IPS-20b (cell line): ENCODE results near the gene TF.
"Not testable (repeated sequence)": the region's sequence is repeated elsewhere in the genome, so short reads cannot be mapped to it uniquely, and the experiment has no call there.

Experiments used
- H3K27ac ChIP-seq: one replicate; pipeline ENCODE4 v1.5.1; 2013; ENCODE audit warnings: low read length
- H3K27me3 ChIP-seq: 2 replicates; pipeline ENCODE4 v1.6.1; 2013; ENCODE audit warnings: mild to moderate bottlenecking, low read length, inconsistent platforms; ENCODE audit not compliant: insufficient read depth
- H3K36me3 ChIP-seq: 2 replicates; pipeline ENCODE4 v1.6.1; 2013; ENCODE audit warnings: low read depth, mild to moderate bottlenecking, inconsistent platforms, low read length, moderate library complexity; ENCODE audit not compliant: insufficient read depth
- H3K4me1 ChIP-seq: 2 replicates; pipeline ENCODE4 v1.6.1; 2013; ENCODE audit warnings: mild to moderate bottlenecking, control low read depth, inconsistent platforms, low read length, moderate library complexity; ENCODE audit not compliant: insufficient read depth
- H3K4me3 ChIP-seq: 2 replicates; pipeline ENCODE4 v1.5.1; 2013; ENCODE audit warnings: mild to moderate bottlenecking, low read length, inconsistent platforms
- H3K9ac ChIP-seq: 2 replicates; pipeline ENCODE4 v1.6.1; 2013; ENCODE audit warnings: low read depth, mild to moderate bottlenecking, inconsistent platforms, low read length, moderate library complexity
- H3K9me3 ChIP-seq: 2 replicates; pipeline ENCODE4 v1.6.1; 2013; ENCODE audit warnings: mild to moderate bottlenecking, low read depth, low read length, inconsistent platforms; ENCODE audit not compliant: insufficient read depth

TF gene

DNA sequence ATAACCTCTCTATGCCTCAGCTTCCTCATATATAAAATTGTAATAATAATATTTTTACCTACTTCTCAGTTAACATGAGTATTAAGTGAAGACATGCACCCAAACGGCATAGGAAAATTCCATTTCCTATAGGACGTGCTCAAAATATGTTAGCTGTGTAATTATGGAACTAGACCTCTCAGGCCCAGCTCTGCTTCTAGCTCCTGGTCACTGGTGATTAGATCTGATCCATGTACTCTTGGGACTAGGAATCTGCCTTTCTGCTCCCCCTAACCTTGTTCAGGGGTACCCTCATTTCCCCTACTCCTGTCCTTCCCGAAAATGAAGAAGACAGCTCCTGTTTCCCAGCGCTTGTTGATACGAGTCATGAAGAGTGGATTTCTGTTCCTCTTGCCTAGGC lies 29.6 kb downstream of the TF start:
- Histone ChIP-seq H3K9ac (no peak overlapping the region), H3K4me3 (no peak overlapping the region), H3K27me3 (no peaks in the 10 kb centered on the region), H3K9me3 (no peaks in the 10 kb centered on the region), H3K4me1 (peaks cover 6% of the 10 kb centered on the region; the same call in 1 of the 2 replicates), H3K27ac (no peak overlapping the region), H3K36me3 (no peaks in the 10 kb centered on the region)

DNA sequence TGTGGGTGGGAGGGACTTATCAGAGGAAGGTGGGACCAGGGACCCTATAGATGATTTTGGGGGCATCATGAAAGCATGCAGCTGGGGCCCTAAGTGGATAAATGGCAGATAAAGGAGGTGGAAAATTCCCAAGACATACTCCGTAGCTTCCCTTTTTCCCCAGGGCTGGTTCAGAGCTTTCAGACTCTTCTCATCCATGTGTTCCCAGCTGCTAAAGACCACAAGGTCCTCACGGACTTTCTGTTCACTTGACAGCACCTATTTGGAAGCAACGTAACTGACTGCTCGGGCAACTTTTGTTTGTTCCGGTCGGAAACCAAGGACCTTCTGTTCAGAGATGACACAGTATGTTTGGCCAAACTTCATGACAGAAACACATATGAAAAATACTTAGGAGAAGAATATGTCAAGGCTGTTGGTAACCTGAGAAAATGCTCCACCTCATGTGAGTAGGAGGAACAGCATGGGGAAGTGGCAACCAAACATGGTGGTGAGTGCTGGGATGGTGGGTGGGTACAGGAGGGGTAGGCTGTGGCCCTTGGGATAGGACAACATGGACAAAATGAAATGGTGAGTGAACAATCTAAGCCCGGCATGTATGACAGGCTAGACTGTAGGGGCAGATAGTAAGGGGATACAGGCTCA lies 30.7 kb downstream of the TF start:
- H3K4me3 ChIP-seq: no peak overlapping the region

DNA sequence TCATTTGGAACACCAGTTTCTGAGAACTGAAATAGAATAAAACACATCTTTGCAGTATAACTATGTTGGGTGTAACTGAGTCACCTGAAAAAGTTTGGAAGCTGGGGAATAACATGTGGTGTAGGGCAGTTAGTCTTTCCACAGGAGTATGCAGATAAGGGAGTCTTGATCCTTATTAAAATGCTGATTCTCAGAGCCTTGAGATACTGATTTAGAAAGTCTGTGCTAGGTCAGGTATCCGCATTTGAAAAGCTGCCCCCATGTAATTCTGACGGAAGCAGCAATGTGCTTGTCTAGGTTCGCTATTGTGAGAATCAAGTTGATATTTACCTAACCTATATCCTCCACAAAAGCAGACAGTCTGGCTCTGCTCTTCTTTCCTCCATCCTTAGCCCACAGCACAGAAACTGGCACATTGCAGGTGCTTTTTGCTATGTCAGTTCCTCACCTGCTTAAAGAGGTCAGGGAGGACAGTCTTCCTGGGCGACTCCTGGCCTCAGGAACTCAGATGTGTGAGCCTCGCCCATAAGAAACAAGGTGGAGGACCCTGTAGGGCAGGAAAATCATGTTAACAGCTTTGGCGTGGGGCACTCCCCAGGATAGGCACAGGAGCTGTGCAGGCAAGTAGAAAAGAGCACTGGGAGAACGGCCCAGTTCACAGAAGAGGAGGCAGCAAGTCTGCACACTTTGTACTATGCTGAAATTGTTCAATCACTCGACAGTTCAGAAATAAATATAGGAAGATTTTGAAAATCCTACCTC lies 31.8 kb downstream of the TF start:
- H3K4me1 ChIP-seq: peaks cover 6% of the 10 kb centered on the region; the same call in 1 of the 2 replicates
- H3K4me3 ChIP-seq: peak overlapping the region; percentile 30; the same call in 1 of the 2 replicates
- no peak overlapping the region for H3K27ac ChIP-seq
- no peaks in the 10 kb centered on the region for H3K27me3 ChIP-seq
- H3K9me3 ChIP-seq: 0 out of 2 replicates have a peak, but pooled peaks cover 2% of the 10 kb centered on the region
- no peak overlapping the region for H3K9ac ChIP-seq
- no peaks in the 10 kb centered on the region for H3K36me3 ChIP-seq

More for the DNA sequence above, 30.7 kb downstream of the TF start:
- H3K27ac ChIP-seq: no peak overlapping the region
- no peak overlapping the region for H3K9ac ChIP-seq
- H3K27me3 ChIP-seq: no peaks in the 10 kb centered on the region
- no peaks in the 10 kb centered on the region for H3K36me3 ChIP-seq
- peaks cover 6% of the 10 kb centered on the region; the same call in 1 of the 2 replicates for H3K4me1 ChIP-seq
- 0 out of 2 replicates have a peak, but pooled peaks cover 2% of the 10 kb centered on the region for H3K9me3 ChIP-seq

DNA sequence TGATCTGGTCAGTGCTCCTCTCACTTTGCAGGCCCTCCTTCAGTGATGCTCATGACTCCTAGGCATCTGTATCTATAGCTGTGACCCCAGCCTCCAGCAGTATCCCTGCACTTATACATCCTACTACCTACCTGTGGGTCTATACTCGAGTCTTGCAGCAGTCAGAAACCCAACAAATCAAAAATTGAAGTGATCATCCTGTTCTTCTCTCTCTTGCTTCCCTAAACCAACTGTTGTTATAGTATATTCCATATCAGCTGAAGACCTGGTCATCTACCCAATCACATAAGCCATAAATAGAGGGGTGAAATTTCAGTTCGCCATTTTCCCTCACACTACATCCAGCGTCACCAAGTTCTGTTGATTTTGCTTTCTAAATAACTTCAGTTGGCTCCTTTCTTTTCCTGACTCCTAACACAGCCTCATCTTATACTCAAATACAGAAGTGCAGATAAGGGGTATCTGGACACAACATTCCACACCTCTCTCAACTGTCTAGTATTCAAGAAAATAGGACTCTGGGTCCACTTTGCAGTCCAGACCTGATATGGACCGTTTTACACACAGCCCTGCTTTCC lies 33.5 kb downstream of the TF start:
- Histone ChIP-seq H3K9me3 (peaks cover 5% of the 10 kb centered on the region; the same call in 1 of the 2 replicates), H3K4me1 (peaks cover 6% of the 10 kb centered on the region; the same call in 1 of the 2 replicates), H3K9ac (no peak overlapping the region), H3K4me3 (no peak overlapping the region), H3K27me3 (no peaks in the 10 kb centered on the region), H3K36me3 (no peaks in the 10 kb centered on the region), H3K27ac (no peak overlapping the region)

DNA sequence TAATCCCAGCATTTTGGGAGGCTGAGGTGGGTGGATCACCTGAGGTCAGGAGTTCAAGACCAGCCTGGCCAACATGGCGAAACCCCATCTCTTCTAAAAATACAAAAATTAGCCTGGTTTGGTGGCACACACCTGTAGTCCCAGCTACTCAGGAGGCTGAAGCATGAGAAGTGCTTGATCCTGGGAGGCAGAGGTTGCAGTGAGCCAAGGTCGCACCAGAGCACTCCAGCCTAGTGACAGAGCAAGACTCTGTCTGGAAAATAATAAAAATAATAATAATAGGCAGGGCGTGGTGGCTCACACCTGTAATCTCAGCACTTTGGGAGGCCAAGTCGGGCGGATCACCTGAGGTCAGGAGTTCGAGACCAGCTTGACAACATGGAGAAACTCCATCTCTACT lies 34.6 kb downstream of the TF start:
- H3K9me3 ChIP-seq, H3K4me3 ChIP-seq, H3K27ac ChIP-seq, H3K36me3 ChIP-seq, H3K4me1 ChIP-seq, H3K9ac ChIP-seq, H3K27me3 ChIP-seq: not testable (repeated sequence)

DNA sequence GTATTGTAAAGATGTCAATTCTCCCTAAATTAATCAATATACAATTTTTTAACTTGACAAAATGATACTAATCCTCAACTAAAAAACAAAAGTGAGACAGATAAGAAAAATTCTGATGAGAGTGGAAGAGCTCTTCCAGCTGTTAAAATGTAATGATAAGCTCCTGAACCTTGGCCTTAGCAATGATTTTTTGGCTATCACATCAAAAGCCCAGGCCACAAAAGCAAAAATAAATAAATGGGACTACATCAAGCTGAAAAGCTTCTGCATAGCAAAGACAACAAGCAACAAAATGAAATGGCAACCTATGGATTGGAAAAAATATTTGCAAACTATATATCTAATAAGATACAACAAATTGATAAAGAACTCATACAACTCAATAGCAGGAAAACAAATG lies 35.4 kb downstream of the TF start:
- Histone ChIP-seq H3K9me3 (peaks cover 10% of the 10 kb centered on the region; the same call in 1 of the 2 replicates), H3K4me3 (no peak overlapping the region), H3K27me3 (no peaks in the 10 kb centered on the region), H3K27ac (no peak overlapping the region), H3K36me3 (no peaks in the 10 kb centered on the region), H3K9ac (no peak overlapping the region), H3K4me1 (peaks cover 6% of the 10 kb centered on the region; the same call in 1 of the 2 replicates)

DNA sequence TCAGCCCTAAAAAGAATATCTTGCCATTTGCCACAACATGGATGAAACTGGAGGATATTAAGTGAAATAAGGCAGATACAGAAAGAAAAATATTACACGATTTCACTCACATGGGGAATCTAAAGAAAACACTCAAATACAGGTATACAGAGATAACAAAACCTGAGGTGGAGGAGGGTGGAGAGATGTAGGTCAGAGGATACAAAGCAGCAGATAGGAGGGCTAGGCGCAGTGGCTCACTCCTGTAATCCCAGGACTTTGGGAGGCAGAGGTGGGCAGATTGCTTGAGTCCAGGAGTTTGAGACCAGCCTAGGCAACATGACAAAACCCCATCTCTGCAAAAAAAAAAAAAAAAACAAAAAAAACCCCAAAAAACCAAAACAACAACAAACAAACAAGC lies 36.3 kb downstream of the TF start:
- Histone ChIP-seq H3K27me3 (no peaks in the 10 kb centered on the region), H3K36me3 (no peaks in the 10 kb centered on the region), H3K4me3 (no peak overlapping the region), H3K9ac (no peak overlapping the region), H3K4me1 (peaks cover 6% of the 10 kb centered on the region; the same call in 1 of the 2 replicates), H3K9me3 (peaks cover 14% of the 10 kb centered on the region; the same call in 1 of the 2 replicates), H3K27ac (no peak overlapping the region)

DNA sequence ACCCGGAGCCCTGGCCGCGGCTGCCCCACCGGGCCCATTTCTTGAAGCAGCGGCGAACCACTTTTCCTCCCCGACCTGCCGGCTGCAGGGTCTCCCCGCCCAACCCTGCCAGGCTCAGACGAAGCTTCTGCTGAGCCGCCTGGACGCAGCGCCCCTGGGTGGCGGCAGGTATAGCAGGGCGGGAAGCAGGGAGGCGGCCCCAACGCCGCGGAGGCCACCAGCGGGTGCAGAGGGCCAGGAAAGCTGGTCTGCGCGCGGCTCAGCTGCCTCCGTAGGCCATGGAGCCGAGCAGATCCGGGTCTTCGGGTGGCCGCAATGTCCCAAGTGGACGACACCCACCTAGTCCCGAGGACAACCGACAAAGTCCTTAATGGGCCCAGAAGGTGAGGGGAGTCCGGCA lies 37.6 kb downstream of the TF start:
- Histone ChIP-seq H3K4me3 (no peak overlapping the region), H3K27ac (no peak overlapping the region), H3K27me3 (no peaks in the 10 kb centered on the region), H3K4me1 (no peaks in the 10 kb centered on the region), H3K9me3 (peaks cover 21% of the 10 kb centered on the region; the same call in 1 of the 2 replicates), H3K9ac (no peak overlapping the region), H3K36me3 (no peaks in the 10 kb centered on the region)

DNA sequence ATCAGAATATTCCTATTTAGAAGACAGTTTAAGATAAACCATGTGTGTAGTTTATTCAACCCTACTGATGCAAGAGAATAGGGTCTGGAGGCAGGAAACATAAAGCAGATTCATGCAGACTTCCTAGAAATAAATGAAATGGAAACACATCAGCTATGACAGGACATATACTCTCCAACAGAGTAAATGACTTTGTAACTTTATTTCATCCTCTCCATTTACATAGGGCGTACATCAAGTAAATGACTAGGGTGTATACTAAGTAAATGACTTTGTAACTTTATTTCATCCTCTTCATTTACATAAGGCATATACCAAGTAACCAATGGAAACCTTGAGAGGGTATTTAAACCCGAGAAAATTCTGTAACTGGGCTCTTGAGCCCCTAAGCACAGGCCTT lies 41.8 kb downstream of the TF start:
- H3K4me1 ChIP-seq: no peaks in the 10 kb centered on the region
- no peak overlapping the region for H3K4me3 ChIP-seq
- H3K27ac ChIP-seq: no peak overlapping the region
- H3K9ac ChIP-seq: no peak overlapping the region
- H3K27me3 ChIP-seq: no peaks in the 10 kb centered on the region
- no peaks in the 10 kb centered on the region for H3K36me3 ChIP-seq
- peaks cover 53% of the 10 kb centered on the region for H3K9me3 ChIP-seq

DNA sequence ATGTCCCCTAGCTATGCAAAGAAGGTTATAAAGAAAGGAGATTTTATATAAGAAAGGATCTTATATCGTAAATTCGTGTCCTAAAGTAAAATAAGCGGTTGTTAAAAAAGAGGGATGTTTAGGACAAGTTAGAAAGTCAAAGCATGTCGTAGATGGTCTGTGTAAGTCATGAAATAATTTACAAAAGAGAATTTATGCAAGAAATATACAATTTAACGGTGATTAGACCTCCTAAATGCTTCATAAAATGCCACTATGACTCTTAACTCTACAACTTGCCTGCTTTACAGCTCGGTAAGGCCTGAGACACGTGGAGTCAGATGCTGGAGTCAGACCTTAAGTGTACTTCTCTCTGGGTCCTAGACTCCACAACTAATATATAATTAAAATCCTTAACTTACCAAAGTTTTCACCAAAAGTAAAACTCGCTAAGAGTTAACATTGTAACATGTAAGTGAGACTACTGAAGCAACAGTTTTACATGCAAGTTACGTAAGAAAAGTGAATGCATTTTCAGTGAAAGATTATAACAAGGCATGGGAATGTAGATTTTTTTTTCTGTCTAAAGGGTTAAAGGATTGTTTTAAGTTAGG lies 46.1 kb downstream of the TF start:
- H3K27ac ChIP-seq: no peak overlapping the region
- H3K27me3 ChIP-seq: no peaks in the 10 kb centered on the region
- no peak overlapping the region for H3K9ac ChIP-seq
- no peaks in the 10 kb centered on the region for H3K36me3 ChIP-seq
- peaks cover 66% of the 10 kb centered on the region for H3K9me3 ChIP-seq
- no peak overlapping the region; the same call in 1 of the 2 replicates for H3K4me3 ChIP-seq
- no peaks in the 10 kb centered on the region for H3K4me1 ChIP-seq

DNA sequence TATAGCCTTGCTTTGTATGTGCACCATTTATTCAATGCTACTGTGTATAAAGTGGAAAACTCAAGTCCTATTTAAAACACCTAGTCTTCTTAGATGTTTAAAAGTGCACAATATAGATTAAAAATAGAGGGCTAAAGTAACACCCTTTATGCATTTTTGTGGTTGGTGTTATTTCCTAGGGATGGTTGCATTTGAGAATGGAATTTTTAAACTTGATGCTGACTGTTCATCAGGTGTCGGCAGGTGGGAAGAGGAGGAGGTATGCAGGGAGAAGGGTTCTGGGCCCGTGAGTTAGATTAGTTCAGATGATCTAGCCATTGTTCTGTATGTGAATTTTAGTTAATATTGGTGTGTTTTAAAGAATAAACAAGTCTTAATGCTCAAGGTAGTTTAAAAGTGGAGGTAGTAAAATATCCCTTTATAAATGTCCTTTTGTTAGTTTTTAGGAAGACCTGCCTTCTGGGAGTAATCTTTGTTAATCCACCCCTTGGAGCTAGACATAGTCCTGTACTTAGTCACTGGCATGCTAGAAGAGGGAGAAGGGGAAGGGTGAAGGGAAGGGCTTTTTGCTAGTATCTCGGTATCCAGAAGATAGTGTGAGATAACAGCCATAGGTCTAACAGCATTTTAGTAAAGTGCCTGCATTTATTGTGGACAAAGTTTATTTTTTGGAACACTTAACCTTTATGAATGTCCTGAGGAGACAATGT lies 51.4 kb downstream of the TF start:
- no peak overlapping the region for H3K4me3 ChIP-seq
- no peak overlapping the region for H3K9ac ChIP-seq
- H3K27ac ChIP-seq: no peak overlapping the region
- H3K4me1 ChIP-seq: no peaks in the 10 kb centered on the region
- H3K27me3 ChIP-seq: 0 out of 2 replicates have a peak, but pooled peaks cover 5% of the 10 kb centered on the region
- no peaks in the 10 kb centered on the region for H3K36me3 ChIP-seq
- H3K9me3 ChIP-seq: peaks cover 30% of the 10 kb centered on the region
